NCI-H2227 treated with DMSO at 0.1 percent for 48 hours (cell line): ENCODE measurements around the gene CCDC194.
"Not testable (repeated sequence)": the region's sequence is repeated elsewhere in the genome, so short reads cannot be mapped to it uniquely, and the experiment has no call there.

Experiments used
- DNase-seq: peaks from one replicate; lab custom pipeline; 2025; lab: John Stamatoyannopoulos, UW

The CCDC194 gene

DNA sequence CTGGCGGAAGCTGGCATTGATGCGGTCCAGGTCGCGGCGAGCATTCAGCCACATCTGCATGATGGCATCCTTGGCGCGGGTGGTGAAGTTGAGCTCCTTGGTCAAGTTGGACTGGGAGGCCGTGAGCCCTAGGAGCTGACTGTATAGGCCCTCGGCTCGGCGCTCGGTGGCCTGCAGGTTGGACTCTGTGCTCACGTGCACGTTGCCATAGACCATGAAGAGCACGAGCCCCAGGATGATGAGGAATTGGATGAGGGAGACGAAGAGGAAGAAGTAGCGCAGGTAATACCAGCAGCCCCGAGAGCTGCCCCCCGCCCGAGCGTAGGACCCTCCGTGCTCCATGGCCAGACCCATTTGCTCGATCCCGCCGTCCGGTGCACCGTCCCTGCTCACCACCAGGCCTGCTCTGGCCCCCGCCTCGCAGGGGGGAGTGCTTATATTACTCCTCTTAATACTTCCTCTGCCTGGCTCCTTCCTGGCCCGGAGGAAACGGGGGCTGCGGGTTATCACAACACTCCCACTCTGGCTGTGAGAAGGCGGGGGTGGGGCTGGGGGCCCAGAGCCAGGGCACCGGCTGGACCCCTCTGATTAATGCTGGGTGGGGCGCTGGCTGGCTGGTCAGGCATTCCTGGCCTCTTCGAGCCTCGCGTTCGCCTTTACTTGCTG lies 16.9 kb downstream of the CCDC194 start, which contains the start of gene PLVAP:
TSS of gene PLVAP (minus strand) at position 408 of the 666 bp plus-strand sequence. CDS start at position 354, 54 bp downstream.
- no peak for DNase-seq

DNA sequence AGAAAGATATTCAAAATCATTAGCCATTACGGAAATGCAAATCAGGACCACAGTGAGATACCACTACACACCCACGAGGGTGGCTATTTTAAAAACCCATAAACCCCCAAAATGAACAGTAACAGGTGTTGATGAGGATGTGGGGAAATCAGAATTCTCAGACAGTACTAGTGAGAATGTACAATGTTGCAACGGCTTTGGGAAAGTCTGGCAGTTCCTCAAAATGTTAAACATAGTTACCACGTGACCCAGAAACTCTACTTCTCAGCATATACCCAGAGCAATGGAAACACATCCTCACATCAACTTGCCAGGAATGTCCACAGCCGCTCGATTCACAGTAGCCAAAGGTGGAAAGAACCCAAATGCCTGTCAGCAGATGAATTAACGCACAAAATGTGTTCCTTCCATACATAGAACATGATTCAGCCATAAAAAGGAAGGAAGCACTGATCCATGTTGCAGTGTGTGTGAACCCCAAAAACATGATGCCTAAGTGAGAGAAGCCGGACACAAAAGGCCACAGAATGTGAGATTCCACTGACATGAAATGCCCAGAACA lies 23.9 kb downstream of the CCDC194 start:
- no peak for DNase-seq

DNA sequence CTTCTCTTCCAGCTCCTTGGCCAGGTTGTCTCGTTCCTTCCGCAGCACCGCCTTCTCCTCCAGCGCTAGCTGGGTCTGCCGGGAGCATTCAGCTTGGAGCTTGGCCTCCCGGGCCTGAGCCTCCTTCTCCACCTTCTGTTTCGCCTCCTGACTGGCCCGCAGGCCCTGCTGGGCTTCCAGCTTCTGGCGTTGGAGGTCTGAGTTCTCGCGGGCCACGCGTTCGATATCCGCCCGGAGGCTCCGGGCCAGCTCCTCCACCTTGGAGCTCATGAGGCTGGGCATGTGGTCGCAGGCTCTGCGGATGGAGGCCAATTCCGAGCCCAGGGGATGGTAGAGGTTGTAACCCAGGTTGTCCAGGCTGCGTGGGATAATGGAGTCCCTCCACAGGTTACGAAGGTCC lies 28.6 kb downstream of the CCDC194 start:
- no peak for DNase-seq

GRCh38 chr19:17363852-17364605 lies 30.0 kb downstream of the CCDC194 start:
- not testable (repeated sequence) for DNase-seq

GRCh38 chr19:17359905-17360800 lies 33.8 kb downstream of the CCDC194 start:
- no peak for DNase-seq

DNA sequence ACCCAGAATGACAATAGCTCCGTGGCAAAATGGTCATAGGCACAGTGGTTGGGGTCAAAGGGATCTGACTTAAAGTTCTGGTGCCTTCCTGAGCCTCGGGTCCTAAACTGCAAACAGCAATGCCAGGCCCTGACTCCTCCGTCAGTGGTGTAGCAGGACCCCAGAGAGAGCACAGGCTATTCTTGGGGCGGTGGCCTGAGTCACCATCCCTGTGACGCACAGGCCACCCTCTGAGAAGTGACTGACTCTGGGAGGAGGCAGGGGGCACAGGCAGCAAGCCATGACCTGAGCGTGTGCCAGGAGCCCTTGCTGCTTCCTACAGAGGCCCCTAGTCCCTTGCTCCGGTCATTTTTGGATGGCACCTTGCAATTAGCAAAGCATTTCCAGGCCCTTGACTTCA lies 35.6 kb downstream of the CCDC194 start:
- DNase-seq: no peak

GRCh38 chr19:17357724-17358123 lies 36.3 kb downstream of the CCDC194 start:
- DNase-seq: no peak

DNA sequence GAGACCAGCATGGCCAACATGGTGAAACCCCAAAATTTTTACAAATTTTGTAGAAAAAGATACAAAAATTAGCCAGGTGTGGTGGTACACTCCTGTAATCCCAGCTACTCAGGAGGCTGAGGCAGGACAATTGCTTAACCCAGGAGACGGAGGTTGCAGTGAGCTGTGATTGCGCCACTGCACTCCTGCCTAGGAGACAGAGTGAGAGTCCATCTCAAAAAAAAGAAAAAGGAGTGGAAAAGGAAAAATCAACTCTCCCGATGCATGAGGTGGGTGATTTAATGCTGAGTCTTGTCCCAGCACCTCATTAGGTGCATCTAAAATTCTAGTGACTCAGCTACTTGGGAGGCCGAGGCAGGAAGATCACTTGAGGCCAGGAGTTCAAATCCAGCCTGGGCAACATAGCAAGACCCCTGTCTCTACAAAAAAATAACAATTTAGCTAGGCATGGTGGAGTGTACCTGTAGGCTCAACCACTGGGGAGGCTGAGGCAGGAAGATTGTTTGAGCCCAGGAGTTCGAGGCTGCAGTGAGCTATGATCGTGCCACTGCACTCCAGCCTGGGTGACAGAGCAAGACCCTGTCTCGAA lies 36.8 kb downstream of the CCDC194 start:
- DNase-seq: no peak

- no peak for DNase-seq
Measured at GRCh38 chr19:17353386-17353785, 40.6 kb downstream of the CCDC194 start.

- no peak for DNase-seq
Measured at GRCh38 chr19:17352608-17353280, 41.3 kb downstream of the CCDC194 start.

- DNase-seq: no peak
Measured at GRCh38 chr19:17351815-17352435, 42.1 kb downstream of the CCDC194 start.

DNA sequence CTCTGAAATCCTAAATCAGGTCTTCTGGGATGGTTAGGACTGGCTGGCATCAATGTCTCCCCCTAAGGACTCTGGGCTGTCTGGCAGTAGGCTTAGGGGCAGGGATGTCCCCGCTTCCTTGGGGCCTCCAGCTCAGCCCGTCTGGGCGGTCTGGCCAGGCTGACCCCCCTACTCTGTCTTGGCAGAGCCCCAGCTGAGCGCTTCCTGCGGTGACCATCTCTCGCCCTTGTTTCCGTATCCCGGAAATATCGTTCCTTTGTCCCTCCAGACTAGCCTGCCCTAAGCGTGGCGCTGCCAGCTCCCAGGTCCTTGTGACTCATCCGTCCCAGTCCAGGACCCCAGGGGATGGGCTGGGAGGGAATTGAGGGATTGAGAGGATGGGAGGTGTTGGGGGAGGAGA lies 45.3 kb downstream of the CCDC194 start:
- peak; percentile 13 for DNase-seq

- DNase-seq: no peak
Measured at GRCh38 chr19:17347877-17348276, 46.1 kb downstream of the CCDC194 start.

DNA sequence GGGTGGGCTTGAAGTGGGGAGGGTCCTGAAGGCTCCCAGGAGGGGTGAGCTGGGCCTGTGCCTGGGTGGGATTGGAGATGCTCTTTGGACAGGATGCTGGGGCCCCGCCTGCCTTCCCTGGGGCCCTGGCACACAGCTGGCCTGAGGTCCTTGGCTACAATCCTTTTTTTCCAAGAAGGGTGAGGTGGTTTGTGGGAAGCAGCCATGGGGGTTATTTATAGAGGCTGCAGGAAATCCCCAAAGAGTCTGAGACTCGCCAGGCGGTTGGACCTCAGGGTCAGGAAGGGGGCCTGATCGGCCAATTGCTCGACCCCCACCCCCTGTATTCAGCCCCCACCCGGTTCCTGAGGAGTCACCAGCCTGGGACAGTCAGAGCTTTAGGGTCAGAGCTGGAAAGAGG lies 46.6 kb downstream of the CCDC194 start:
- no peak for DNase-seq

- peak; percentile 24 for DNase-seq
Measured at GRCh38 chr19:17346109-17346671, 47.8 kb downstream of the CCDC194 start.

GRCh38 chr19:17341845-17342244 lies 52.2 kb downstream of the CCDC194 start:
- no peak for DNase-seq

- DNase-seq: no peak
Measured at GRCh38 chr19:17341386-17341785, 52.6 kb downstream of the CCDC194 start.

DNA sequence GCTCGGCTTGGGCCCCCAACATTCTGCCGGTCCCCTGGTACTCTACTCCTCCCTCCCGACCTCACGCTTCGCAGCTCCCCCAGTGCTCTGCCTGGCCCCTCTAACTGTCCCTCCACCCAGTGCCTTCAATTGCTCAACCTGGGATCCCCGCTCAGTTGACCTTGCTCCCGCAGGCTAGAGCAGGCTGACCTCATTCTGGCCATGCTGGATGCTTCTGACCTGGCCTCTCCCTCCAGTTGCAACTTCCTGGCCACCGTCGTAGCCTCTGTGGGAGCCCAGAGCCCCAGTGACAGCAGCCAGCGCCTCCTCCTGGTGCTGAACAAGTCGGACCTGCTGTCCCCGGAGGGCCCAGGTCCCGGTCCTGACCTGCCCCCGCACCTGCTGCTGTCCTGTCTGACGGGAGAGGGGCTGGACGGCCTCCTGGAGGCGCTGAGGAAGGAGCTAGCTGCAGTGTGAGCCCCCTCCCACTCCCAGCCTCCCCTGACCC lies 53.1 kb downstream of the CCDC194 start:
- no peak for DNase-seq
